Erythroblast (primary cell): Measurements from ENCODE around the gene CLN5.
"Not testable (repeated sequence)": the region's sequence is repeated elsewhere in the genome, so short reads cannot be mapped to it uniquely, and the experiment has no call there.

Experiments
- DNase-seq, 2 experiments: peaks; one replicate each; lab custom pipeline; 2025; lab: John Stamatoyannopoulos, UW
- GATA1 ChIP-seq: IDR thresholded peaks from 2 replicates; pipeline ENCODE4 v1.6.1; 2011; ENCODE audit warnings: low read depth, mild to moderate bottlenecking, control low read depth, low read length, moderate library complexity
- POLR2A ChIP-seq: IDR thresholded peaks from 2 replicates; pipeline ENCODE4 v1.6.1; 2011; ENCODE audit warnings: mild to moderate bottlenecking, low read length

Gene CLN5

GRCh38 chr13:76993021-76993420 is 1.1 kb downstream of the CLN5 start:
- TF ChIP-seq GATA1 (no peak), POLR2A (no peak)
- DNase-seq: no peak

GRCh38 chr13:76993473-76993872 is 1.6 kb downstream of the CLN5 start:
- no peak for DNase-seq
- TF ChIP-seq POLR2A (no peak), GATA1 (no peak)

DNA sequence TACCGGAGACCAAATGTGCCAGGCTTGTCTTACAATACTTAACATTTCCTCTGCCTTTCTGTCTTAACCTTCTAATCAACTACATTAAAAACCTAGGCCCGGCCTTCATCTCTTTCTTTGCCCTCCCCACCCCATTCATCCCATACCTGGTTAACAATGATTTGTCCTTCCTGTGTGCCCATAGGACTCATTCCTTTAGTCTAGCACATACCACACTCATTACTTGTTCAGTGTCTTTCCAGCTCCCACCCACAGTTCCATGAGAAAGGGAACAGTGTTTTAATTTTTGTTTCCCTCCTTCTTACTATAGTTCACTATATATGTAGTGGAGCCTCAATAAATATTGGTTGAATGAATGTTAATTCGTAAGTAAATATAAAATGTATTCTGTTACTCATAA is 2.4 kb downstream of the CLN5 start:
- TF ChIP-seq GATA1 (no peak), POLR2A (no peak)
- DNase-seq: no peak

GRCh38 chr13:77000475-77000874 is 8.6 kb downstream of the CLN5 start:
- TF ChIP-seq GATA1: no peak
- no peak for TF ChIP-seq POLR2A
- no peak for DNase-seq

DNA sequence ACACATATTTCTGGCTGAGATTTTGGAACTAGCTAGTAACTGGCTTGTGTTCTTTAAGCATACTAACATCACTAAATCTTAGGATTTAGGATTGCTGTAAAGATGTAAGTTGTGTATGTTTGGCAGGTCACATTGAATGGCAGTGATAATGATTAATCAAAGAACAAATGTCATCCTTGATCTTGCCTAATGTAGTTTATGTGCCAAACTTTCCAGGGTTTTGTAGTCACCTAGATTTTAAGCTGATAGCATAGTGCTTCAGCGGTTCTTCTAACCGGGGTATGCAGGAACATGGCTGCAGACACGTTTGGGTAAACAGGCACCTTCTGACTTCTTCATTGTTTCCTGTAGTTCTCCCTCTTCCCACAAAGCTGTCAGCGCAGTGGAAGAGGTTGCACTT is 9.7 kb downstream of the CLN5 start:
- no peak for TF ChIP-seq GATA1
- no peak for TF ChIP-seq POLR2A

GRCh38 chr13:77001963-77002587 is 10.2 kb downstream of the CLN5 start:
- TF ChIP-seq GATA1: no peak
- TF ChIP-seq POLR2A: no peak
- no peak for DNase-seq

More for the DNA sequence above, 9.7 kb downstream of the CLN5 start:
- no peak for DNase-seq

- peak; percentile 21 to 42 for DNase-seq
- no peak for TF ChIP-seq GATA1
- TF ChIP-seq POLR2A: no peak
Measured at GRCh38 chr13:77002590-77003190, 10.8 kb downstream of the CLN5 start.

- DNase-seq: not testable (repeated sequence)
Measured at GRCh38 chr13:77008337-77008736, 16.5 kb downstream of the CLN5 start.

DNA sequence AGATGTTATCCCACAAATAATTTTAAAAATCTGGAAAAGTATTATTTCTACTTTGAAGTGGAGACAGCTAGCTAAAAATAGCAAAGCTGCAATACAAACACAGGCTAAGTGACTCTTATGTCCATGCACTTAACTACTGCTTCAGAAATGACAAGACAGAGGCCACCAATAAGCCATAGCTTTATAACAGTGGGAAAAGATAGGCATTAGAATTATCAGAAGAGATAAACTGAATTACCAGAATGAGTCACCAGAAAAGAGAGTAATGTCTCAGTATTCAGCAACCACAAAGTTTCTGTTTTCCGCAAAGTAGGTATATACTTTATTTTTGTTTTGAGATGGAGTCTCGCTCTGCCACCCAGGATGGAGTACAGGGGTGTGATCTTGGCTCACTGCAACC is 17.1 kb downstream of the CLN5 start:
- DNase-seq: no peak
- TF ChIP-seq POLR2A (no peak), GATA1 (no peak)

DNA sequence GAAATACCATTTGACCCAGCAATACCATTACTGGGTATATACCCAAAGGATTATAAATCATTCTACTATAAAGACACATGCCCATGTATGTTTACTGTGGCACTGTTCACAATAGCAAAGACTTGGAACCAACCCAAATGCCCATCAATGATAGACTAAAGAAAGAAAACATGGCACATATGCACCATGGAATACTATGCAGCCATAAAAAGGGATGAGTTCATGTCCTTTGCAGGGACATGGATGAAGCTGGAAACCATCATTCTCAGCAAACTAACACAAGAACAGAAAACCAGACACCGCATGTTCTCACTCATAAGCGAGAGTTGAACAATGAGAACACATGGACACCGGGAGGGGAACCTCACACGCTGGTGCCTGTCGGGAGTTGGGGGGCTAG is 17.8 kb downstream of the CLN5 start:
- DNase-seq: not testable (repeated sequence)

DNA sequence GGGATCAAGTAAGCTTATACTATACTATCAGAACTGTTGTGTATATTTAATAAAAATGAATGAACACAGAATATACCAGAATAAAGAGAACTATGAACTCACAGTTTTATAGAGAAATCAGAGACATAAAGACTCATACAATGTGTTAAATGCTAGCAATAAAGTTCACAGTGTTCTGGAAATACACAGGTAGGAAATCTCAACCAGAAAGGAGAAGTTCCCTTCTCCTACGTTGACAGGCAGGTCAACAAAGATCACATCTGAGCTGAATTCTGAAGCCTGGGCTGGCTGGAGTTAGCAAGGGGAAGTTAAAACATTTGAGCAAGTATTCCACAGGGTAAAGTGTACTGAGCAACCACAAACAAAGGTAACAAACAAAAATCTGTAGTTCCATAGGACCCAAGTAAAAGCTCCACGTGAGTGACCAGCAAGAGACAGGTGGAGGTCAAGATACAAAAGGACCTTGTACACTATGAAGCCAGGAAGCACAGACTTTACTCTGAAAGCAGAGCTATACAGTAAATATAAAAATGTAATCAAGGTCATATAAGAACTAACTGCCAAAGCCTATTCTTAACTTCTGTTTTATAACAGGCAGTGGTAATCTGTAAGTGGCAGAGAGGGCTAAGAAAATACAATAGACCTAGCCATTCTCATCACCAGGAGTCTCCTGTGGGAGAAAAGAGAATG is 22.1 kb downstream of the CLN5 start:
- DNase-seq: no peak
- no peak for TF ChIP-seq POLR2A
- TF ChIP-seq GATA1: no peak

DNA sequence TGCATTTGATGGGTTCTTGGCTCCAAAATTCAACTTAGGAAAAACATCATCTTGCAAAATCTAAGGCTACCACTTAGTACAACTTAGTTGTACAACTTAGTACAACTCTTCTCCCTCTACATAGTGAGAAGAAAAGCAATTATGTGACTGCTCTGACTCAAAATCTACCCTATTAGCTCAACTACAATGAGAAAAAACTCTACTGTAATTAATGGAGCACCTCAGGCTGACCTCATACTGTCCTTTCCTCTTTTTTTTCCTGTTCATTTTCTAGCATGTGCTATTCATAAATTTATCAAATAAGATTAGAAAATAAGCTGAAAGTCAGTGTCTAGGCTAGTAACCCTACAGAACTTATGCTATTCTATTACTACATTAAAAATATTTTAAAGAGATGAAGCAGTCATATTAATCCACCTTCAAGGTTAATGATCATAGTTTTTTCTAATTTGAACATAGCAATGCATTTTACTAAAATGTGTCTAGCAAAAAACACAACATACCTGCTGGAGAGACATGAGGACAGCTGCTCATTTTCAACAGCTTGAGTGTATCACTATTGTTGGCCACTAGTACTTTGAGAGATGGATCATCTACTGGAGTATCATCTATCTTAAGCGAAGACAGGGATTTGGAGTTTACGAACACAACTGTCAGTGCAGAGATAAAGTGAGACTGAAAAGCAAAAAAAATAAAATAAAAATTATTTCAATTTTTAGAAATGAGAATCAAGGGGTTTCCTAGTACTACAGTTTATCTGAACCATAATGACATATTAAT is 23.2 kb downstream of the CLN5 start:
- no peak for TF ChIP-seq POLR2A
- TF ChIP-seq GATA1: no peak
- no peak for DNase-seq

GRCh38 chr13:77016251-77016812 is 24.5 kb downstream of the CLN5 start:
- no peak for DNase-seq
- TF ChIP-seq GATA1 (no peak), POLR2A (no peak)
